ENCODE measurements around the gene TRPV5. TPM values are rescaled to one million over a fixed set of nuclear protein-coding genes. Genes with fewer than 3 reads are reported as not detected.

The TRPV5 gene
- total RNA-seq, 3 donors from 2014 or later: not detected

GRCh38 chr7:142940966-142941535, 7.5 kb upstream of the TRPV5 start:
- Histone ChIP-seq H3K4me3 (no peak overlapping the region), H3K4me1 (ENCODE audit: low read depth) (no peaks in the 10 kb centered on the region), H3K9me3 (no peaks in the 10 kb centered on the region), H3K36me3 (ENCODE audit: low read depth) (no peaks in the 10 kb centered on the region)
- intact Hi-C loops (cut with DNase I, micrococcal nuclease): no loop called here
- TF ChIP-seq CTCF (IDR thresholded peaks at IDR 0.05): no peak
- DNase-seq (no peak), ATAC-seq (no peak)

GRCh38 chr7:142939226-142939910, 5.8 kb upstream of the TRPV5 start, which contains the start of gene LLCFC1:
LLCFC1 (plus strand) TSS chr7:142939484; CDS start chr7:142939622, 138 bp downstream.
- peak; percentile 36 for ATAC-seq
- no peak within 1 kb of the TSS for H3K4me3 ChIP-seq
- H3K9me3 ChIP-seq: no peaks in the 10 kb centered on the region
- H3K4me1 ChIP-seq (ENCODE audit: low read depth): no peaks in the 10 kb centered on the region
- intact Hi-C loops (cut with DNase I, micrococcal nuclease): no loop called here
- no peak for TF ChIP-seq CTCF (IDR thresholded peaks at IDR 0.05)
- no peaks in the 10 kb centered on the region for H3K36me3 ChIP-seq (ENCODE audit: low read depth)
- DNase-seq: peak in 1 of 3 donors; percentile 7

GRCh38 chr7:142938611-142939010, 5.1 kb upstream of the TRPV5 start:
- no peak for TF ChIP-seq CTCF (IDR thresholded peaks at IDR 0.05)
- no peaks in the 10 kb centered on the region for H3K9me3 ChIP-seq
- no peak overlapping the region for H3K4me3 ChIP-seq
- no peaks in the 10 kb centered on the region for H3K36me3 ChIP-seq (ENCODE audit: low read depth)
- no peaks in the 10 kb centered on the region for H3K4me1 ChIP-seq (ENCODE audit: low read depth)
- DNase-seq: no peak
- intact Hi-C loops (cut with DNase I, micrococcal nuclease): no loop called here
- ATAC-seq: no peak

GRCh38 chr7:142935941-142936565, 2.5 kb upstream of the TRPV5 start:
- Histone ChIP-seq H3K36me3 (ENCODE audit: low read depth) (no peaks in the 10 kb centered on the region), H3K9me3 (no peaks in the 10 kb centered on the region), H3K4me3 (no peak overlapping the region), H3K4me1 (ENCODE audit: low read depth) (no peaks in the 10 kb centered on the region)
- no peak for TF ChIP-seq CTCF (IDR thresholded peaks at IDR 0.05)
- ATAC-seq: no peak
- intact Hi-C loops (cut with DNase I, micrococcal nuclease): no loop called here
- no peak for DNase-seq

- DNase-seq: no peak
- Histone ChIP-seq H3K9me3 (no peaks in the 10 kb centered on the region), H3K4me3 (no peak overlapping the region), H3K36me3 (ENCODE audit: low read depth) (no peaks in the 10 kb centered on the region), H3K4me1 (ENCODE audit: low read depth) (no peaks in the 10 kb centered on the region)
- ATAC-seq: no peak
- intact Hi-C loops (cut with DNase I, micrococcal nuclease): no loop called here
- TF ChIP-seq CTCF (IDR thresholded peaks at IDR 0.05): no peak
Observed at GRCh38 chr7:142934056-142934455, 510 bp upstream of the TRPV5 start.

Data from mucosa of descending colon (tissue), 3 donors.